GM20000 (cell line): ENCODE data around the gene POLR2H.

Experiments
- DNase-seq: peaks from one replicate; pipeline ENCODE4 v3.0.0; 2012; ENCODE audit warnings: low spot score
- CTCF ChIP-seq: IDR thresholded peaks from 2 replicates; pipeline ENCODE4 v1.5.1; 2012; ENCODE audit warnings: mild to moderate bottlenecking, control low read depth; ENCODE audit errors: extremely low read depth, missing control alignments

Gene POLR2H

GRCh38 chr3:184361532-184361931, at the start of gene POLR2H, which contains the start of gene CLCN2:
Gene POLR2H (plus strand): TSS chr3:184361710. CDS start chr3:184363493, 1,783 bp downstream.
Gene CLCN2 (minus strand): TSS chr3:184361605. CDS start chr3:184361479, 126 bp downstream.
- peak; percentile 87 for DNase-seq
- TF ChIP-seq CTCF = no peak

- TF ChIP-seq CTCF = no peak
- peak; percentile 99 for DNase-seq
Measured at GRCh38 chr3:184314363-184314699, 47.2 kb upstream of the POLR2H start, which contains the start of gene EIF4G1. Gene EIF4G1 (plus strand): TSS chr3:184314606. CDS start chr3:184315797, 1,191 bp downstream.

GRCh38 chr3:184314700-184315542, 46.6 kb upstream of the POLR2H start:
- no peak for TF ChIP-seq CTCF
- peak; percentile 75 for DNase-seq

- no peak for TF ChIP-seq CTCF
- peak; percentile 32 for DNase-seq
Measured at GRCh38 chr3:184315543-184315867, 46.0 kb upstream of the POLR2H start.

GRCh38 chr3:184315871-184316661, 45.4 kb upstream of the POLR2H start:
- TF ChIP-seq CTCF = no peak
- DNase-seq = peak; percentile 21

GRCh38 chr3:184316792-184317191, 44.7 kb upstream of the POLR2H start:
- DNase-seq = peak; percentile 5
- TF ChIP-seq CTCF = no peak

- DNase-seq = peak; percentile 7
- no peak for TF ChIP-seq CTCF
Measured at GRCh38 chr3:184317201-184317600, 44.3 kb upstream of the POLR2H start.
